ENCODE results near the gene RALGPS1. TPM values are rescaled to one million over a fixed set of nuclear protein-coding genes. Genes with fewer than 3 reads are reported as not detected.

RALGPS1 gene
- total RNA-seq, 2 donors from 2014 or later, result 15.3 to 79.4 TPM

DNA sequence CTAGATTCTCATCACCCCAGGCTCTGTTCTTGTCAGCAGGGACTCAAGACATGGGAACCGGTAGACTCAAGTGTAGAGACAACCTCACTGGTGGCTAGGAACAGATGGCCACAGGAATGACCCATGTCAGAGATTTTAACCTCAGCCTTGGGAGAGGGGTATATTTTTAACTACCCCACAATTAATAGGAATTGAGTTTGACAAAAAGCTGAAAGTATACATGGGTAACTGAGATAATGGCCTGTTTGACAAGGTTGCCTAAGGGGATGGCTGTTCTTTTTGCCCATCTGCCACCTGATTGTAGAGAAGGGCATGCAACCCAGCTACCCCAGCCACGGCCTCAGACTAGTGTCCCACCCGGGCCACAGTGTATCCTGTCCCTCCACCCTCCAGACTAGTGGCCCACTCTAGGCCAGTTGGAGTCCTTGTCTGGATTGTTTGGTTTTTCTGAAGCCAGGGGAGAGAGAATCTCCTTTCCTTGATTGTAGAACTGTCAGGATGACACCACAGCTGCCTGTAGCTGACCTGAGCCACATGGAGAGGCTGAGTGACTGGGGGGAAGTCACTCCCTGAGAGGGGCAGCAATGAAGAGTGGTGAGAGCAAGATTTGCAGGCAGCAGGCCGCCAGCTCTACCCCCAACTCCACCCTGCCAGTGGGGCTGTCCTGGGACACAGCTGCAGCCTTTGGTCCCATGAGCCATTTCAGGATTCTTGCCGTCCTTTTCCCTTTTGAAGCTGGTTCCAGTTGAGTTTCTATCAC, 222.5 kb downstream of the RALGPS1 start:
- H3K36me3 ChIP-seq (replicated peaks in 1 of 2; ENCODE audit: insufficient read depth in 1 of 2, low read depth in 2 of 2), result no peaks in the 10 kb centered on the region
- ATAC-seq, result no peak
- no peaks in the 10 kb centered on the region for H3K4me1 ChIP-seq
- H3K9me3 ChIP-seq, result no peaks in the 10 kb centered on the region
- no peak for DNase-seq
- no peak for TF ChIP-seq POLR2A (IDR thresholded peaks at IDR 0.05)
- TF ChIP-seq, protein P1, sequence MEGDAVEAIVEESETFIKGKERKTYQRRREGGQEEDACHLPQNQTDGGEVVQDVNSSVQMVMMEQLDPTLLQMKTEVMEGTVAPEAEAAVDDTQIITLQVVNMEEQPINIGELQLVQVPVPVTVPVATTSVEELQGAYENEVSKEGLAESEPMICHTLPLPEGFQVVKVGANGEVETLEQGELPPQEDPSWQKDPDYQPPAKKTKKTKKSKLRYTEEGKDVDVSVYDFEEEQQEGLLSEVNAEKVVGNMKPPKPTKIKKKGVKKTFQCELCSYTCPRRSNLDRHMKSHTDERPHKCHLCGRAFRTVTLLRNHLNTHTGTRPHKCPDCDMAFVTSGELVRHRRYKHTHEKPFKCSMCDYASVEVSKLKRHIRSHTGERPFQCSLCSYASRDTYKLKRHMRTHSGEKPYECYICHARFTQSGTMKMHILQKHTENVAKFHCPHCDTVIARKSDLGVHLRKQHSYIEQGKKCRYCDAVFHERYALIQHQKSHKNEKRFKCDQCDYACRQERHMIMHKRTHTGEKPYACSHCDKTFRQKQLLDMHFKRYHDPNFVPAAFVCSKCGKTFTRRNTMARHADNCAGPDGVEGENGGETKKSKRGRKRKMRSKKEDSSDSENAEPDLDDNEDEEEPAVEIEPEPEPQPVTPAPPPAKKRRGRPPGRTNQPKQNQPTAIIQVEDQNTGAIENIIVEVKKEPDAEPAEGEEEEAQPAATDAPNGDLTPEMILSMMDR (IDR thresholded peaks at IDR 0.05), result no peak
- no peaks in the 10 kb centered on the region for H3K27me3 ChIP-seq
- intact Hi-C loops (cut with DNase I), result no loop called here
- H3K4me3 ChIP-seq, result no peak overlapping the region
- no peak overlapping the region for H3K27ac ChIP-seq
- 84 to 95% methylated on average over 5 of the region's 5 CpGs for WGBS, 2 donors

- H3K4me1 ChIP-seq, result no peaks in the 10 kb centered on the region
- no peaks in the 10 kb centered on the region for H3K9me3 ChIP-seq
- WGBS, 2 donors, result 87 to 92% methylated on average over 11 of the region's 11 CpGs
- no peak overlapping the region for H3K4me3 ChIP-seq
- H3K27ac ChIP-seq, result no peak overlapping the region
- no peak for ATAC-seq
- intact Hi-C loops (cut with DNase I), result no loop called here
- DNase-seq, result no peak
- H3K36me3 ChIP-seq (replicated peaks in 1 of 2; ENCODE audit: insufficient read depth in 1 of 2, low read depth in 2 of 2), result no peaks in the 10 kb centered on the region
- TF ChIP-seq, protein P1 (IDR thresholded peaks at IDR 0.05), result no peak
- no peak for TF ChIP-seq POLR2A (IDR thresholded peaks at IDR 0.05)
- no peaks in the 10 kb centered on the region for H3K27me3 ChIP-seq
Measured at GRCh38 chr9:127137640-127138360, 223.2 kb downstream of the RALGPS1 start.

DNA sequence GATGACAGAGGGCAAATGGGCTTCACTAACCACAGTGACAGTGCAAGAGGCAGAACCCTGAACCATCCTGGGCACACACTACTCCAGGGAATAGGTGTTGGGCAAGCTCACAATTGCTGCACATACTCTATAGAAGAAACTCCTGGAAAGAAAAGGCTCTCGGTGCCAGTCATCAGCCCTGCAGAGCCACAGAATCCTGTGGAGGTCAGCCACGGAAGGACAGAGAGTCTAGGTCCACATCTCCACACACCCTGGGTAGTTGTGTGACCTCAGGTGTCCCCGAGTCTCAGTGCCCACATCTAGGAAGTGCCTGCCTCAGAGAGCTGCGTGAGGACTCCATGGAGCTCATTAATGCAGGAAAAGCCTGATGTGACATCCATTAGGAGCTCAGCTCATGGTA, 223.9 kb downstream of the RALGPS1 start:
- Histone ChIP-seq H3K4me3 (no peak overlapping the region), H3K36me3 (replicated peaks in 1 of 2; ENCODE audit: insufficient read depth in 1 of 2, low read depth in 2 of 2) (no peaks in the 10 kb centered on the region), H3K9me3 (no peaks in the 10 kb centered on the region), H3K4me1 (no peaks in the 10 kb centered on the region), H3K27me3 (no peaks in the 10 kb centered on the region), H3K27ac (no peak overlapping the region)
- no peak for TF ChIP-seq POLR2A (IDR thresholded peaks at IDR 0.05)
- TF ChIP-seq, protein P1 (IDR thresholded peaks at IDR 0.05), result no peak
- intact Hi-C loops (cut with DNase I), result no loop called here
- WGBS, 2 donors, result 93% methylated on average over 4 of the region's 4 CpGs; no CpG with 5 or more reads in 1 of the 2 donors
- ATAC-seq, result no peak
- no peak for DNase-seq

GRCh38 chr9:127139071-127139731, 224.6 kb downstream of the RALGPS1 start:
- no peaks in the 10 kb centered on the region for H3K36me3 ChIP-seq (replicated peaks in 1 of 2; ENCODE audit: insufficient read depth in 1 of 2, low read depth in 2 of 2)
- no peaks in the 10 kb centered on the region for H3K27me3 ChIP-seq
- intact Hi-C loops (cut with DNase I), result no loop called here
- ATAC-seq (no peak), DNase-seq (no peak)
- TF ChIP-seq POLR2A (IDR thresholded peaks at IDR 0.05), result no peak
- TF ChIP-seq, protein P1 (IDR thresholded peaks at IDR 0.05), result no peak
- H3K9me3 ChIP-seq, result no peaks in the 10 kb centered on the region
- H3K27ac ChIP-seq, result no peak overlapping the region
- H3K4me1 ChIP-seq, result no peaks in the 10 kb centered on the region
- WGBS, 2 donors, result 92 to 99% methylated on average over 8 of the region's 8 CpGs
- H3K4me3 ChIP-seq, result no peak overlapping the region
